IPS DF 6.9 (cell line): ENCODE measurements around the gene KCNJ3.

ENCODE experiments used
- DNase-seq: peaks from one replicate; pipeline ENCODE4 v3.0.0-alpha.2; 2013; ENCODE audit warnings: low read depth, low spot score
- H3K27ac ChIP-seq: one replicate; pipeline ENCODE4 v1.5.1; 2013; ENCODE audit warnings: low read length, control low read depth
- H3K27me3 ChIP-seq: 2 replicates; pipeline ENCODE4 v1.6.1; 2013; ENCODE audit warnings: mild to moderate bottlenecking, low read length; ENCODE audit not compliant: control insufficient read depth, insufficient read depth
- H3K36me3 ChIP-seq: 2 replicates; pipeline ENCODE4 v1.6.1; 2013; ENCODE audit warnings: low read length; ENCODE audit not compliant: control insufficient read depth, insufficient read depth
- H3K4me1 ChIP-seq: 2 replicates; pipeline ENCODE4 v1.6.1; 2013; ENCODE audit warnings: low read length; ENCODE audit not compliant: control insufficient read depth, insufficient read depth
- H3K4me3 ChIP-seq: 2 replicates; pipeline ENCODE4 v1.5.1; 2013; ENCODE audit warnings: mild to moderate bottlenecking, low read length
- H3K9me3 ChIP-seq: 2 replicates; pipeline ENCODE4 v1.6.1; 2013; ENCODE audit warnings: low read length, inconsistent platforms; ENCODE audit not compliant: control insufficient read depth, insufficient read depth
- WGBS: extraction: QIAGEN DNeasy Blood & Tissue Kit; methylation state at CpG from one replicate; pipeline ENCODE4 v1.1.7; 2013; ENCODE audit warnings: mixed read lengths, missing lambda C conversion rate; ENCODE audit not compliant: insufficient read length, insufficient coverage; 5-methylcytosine and 5-hydroxymethylcytosine counted together

Gene KCNJ3

DNA sequence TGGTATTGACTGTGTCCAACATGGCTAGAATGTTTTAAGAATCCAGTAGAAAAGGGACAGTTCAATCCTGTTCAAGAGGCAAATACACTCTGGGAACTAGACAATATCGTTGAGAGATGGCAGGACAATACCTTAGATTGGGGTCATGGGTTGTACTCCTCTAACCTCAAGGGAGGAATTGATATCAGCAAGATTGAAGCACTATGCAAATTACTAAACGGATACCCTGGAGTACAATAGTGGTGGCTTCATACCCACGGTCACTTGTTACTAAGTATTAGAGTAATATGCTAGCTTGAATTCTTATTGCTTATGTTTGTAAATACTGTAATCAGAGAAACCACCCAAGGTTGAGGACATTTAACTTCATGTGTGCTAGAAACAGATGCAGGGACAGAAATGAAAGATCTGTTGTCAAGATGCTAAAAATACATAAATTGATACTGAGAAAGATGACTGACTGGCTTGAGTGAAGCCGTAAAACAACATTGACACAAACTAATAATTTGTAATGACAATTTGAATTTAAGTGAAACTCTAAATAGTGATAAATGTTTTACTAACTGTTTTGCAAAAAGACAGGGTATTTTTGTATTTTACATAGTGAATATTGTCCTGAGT lies 73.3 kb downstream of the KCNJ3 start:
- no peaks in the 10 kb centered on the region for H3K36me3 ChIP-seq
- H3K27me3 ChIP-seq, result no peaks in the 10 kb centered on the region
- WGBS, result no CpG with 5 or more reads among the region's 4 CpGs

GRCh38 chr2:154776825-154777224 lies 78.3 kb downstream of the KCNJ3 start:
- no peak for DNase-seq
- Histone ChIP-seq H3K27ac (no peak overlapping the region), H3K4me3 (no peak overlapping the region), H3K9me3 (no peaks in the 10 kb centered on the region), H3K36me3 (no peaks in the 10 kb centered on the region), H3K4me1 (no peaks in the 10 kb centered on the region), H3K27me3 (no peaks in the 10 kb centered on the region)
- WGBS, result no CpG with 5 or more reads among the region's 4 CpGs

More for the DNA sequence above, 73.3 kb downstream of the KCNJ3 start:
- no peak for DNase-seq
- H3K4me1 ChIP-seq, result no peaks in the 10 kb centered on the region
- H3K4me3 ChIP-seq, result no peak overlapping the region
- H3K27ac ChIP-seq, result no peak overlapping the region
- no peaks in the 10 kb centered on the region for H3K9me3 ChIP-seq

DNA sequence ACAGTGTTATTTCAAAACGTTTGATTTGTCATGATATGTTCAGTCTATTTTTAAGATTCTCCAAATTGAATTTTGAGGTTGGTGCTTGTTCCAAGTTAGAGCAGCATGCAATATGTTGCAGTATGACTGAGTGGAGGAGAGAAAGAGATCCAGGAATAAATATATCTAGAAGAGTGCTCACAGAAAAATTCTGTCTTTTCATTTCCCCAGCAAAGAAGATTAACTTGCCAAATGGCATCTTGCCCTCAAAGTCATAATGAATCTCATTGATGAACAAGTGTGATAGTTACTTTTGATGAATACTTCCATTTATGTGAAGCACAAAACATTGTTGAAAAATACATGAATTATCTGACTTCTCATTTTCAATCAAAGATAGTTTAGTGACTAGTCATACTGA lies 95.9 kb downstream of the KCNJ3 start:
- no peak overlapping the region for H3K27ac ChIP-seq
- H3K4me1 ChIP-seq, result no peaks in the 10 kb centered on the region
- H3K27me3 ChIP-seq, result no peaks in the 10 kb centered on the region
- H3K4me3 ChIP-seq, result no peak overlapping the region
- no peaks in the 10 kb centered on the region for H3K9me3 ChIP-seq
- DNase-seq, result no peak
- no peaks in the 10 kb centered on the region for H3K36me3 ChIP-seq
- WGBS, result no CpG with 5 or more reads among the region's 1 CpG

DNA sequence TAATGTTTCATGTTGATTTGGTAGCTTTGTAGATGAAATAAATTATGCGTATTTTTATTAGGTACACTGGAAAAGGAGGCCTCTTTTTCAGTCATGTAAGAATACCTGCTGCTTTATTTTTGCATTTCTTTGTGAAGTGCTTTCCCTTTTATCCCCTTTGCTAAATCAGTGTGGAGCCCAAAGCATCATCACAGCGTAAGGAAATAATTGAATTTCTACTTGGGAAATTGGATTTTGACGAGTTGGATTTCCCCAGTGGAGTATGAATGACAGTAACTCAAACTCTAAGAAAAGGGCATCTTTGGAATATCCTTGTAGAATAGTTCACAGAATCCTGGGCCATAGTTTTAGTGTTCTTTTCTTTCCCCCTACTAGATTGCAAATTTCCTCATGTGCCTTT lies 97.2 kb downstream of the KCNJ3 start:
- no peaks in the 10 kb centered on the region for H3K27me3 ChIP-seq
- H3K27ac ChIP-seq, result no peak overlapping the region
- DNase-seq, result no peak
- no peak overlapping the region for H3K4me3 ChIP-seq
- no peaks in the 10 kb centered on the region for H3K36me3 ChIP-seq
- H3K9me3 ChIP-seq, result no peaks in the 10 kb centered on the region
- 100% methylated on average over 1 of the region's 3 CpGs for whole genome bisulfite sequencing
- H3K4me1 ChIP-seq, result no peaks in the 10 kb centered on the region

DNA sequence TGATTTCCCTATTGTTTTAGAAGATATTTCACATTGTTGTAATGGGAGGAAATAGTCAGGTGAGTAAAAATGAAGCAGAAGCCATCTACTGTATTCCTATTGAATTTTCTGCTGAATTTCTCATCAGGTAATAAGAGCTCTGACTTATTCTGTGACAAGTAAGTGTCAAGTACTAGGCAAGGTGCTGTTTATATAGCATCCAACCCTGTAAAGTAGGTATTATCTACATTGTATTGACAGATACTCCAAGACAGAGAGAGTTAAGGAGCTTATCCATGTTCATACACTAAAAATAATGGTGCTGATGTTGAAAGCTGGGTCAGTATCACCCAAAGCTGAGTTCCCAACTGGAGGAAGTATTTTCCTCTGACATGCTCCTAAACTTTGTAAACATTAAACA lies 106.0 kb downstream of the KCNJ3 start:
- Histone ChIP-seq H3K27me3 (no peaks in the 10 kb centered on the region; the same call in 1 of the 2 replicates), H3K4me3 (no peak overlapping the region), H3K9me3 (no peaks in the 10 kb centered on the region), H3K27ac (no peak overlapping the region), H3K4me1 (no peaks in the 10 kb centered on the region), H3K36me3 (no peaks in the 10 kb centered on the region)
- no peak for DNase-seq

DNA sequence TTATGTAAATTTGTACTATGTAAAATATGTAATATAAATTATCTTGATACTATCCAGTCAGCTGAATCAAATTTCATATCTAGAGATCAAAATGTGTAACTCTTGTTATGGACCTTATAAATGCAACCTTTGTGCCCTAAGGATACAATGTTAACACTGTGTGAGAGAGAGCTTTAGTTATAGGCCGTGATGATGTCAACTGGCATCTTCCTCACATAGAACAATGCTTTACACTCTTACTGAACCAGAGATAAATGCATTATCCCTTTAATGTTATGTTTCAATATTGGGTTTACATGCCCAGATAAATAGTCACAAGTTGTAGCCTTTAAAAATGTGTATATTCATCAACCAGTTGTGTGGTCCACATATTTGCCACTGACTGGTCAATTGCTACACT lies 115.1 kb downstream of the KCNJ3 start:
- DNase-seq, result no peak
- H3K9me3 ChIP-seq, result no peaks in the 10 kb centered on the region
- no peak overlapping the region for H3K4me3 ChIP-seq
- no peaks in the 10 kb centered on the region for H3K36me3 ChIP-seq
- H3K27ac ChIP-seq, result no peak overlapping the region
- no peaks in the 10 kb centered on the region for H3K27me3 ChIP-seq
- H3K4me1 ChIP-seq, result no peaks in the 10 kb centered on the region
- no CpG with 5 or more reads among the region's 1 CpG for WGBS

- DNase-seq, result no peak
- Histone ChIP-seq H3K4me1 (no peaks in the 10 kb centered on the region), H3K4me3 (no peak overlapping the region), H3K9me3 (no peaks in the 10 kb centered on the region), H3K27me3 (no peaks in the 10 kb centered on the region), H3K36me3 (no peaks in the 10 kb centered on the region), H3K27ac (no peak overlapping the region)
- no CpG with 5 or more reads among the region's 1 CpG for WGBS
Measured at GRCh38 chr2:154814856-154815255, 116.4 kb downstream of the KCNJ3 start.

GRCh38 chr2:154825358-154825757 lies 126.9 kb downstream of the KCNJ3 start:
- Histone ChIP-seq H3K27ac (no peak overlapping the region), H3K27me3 (no peaks in the 10 kb centered on the region), H3K4me1 (no peaks in the 10 kb centered on the region), H3K36me3 (no peaks in the 10 kb centered on the region), H3K4me3 (no peak overlapping the region), H3K9me3 (no peaks in the 10 kb centered on the region)
- DNase-seq, result no peak
- WGBS, result no CpG with 5 or more reads among the region's 2 CpGs

DNA sequence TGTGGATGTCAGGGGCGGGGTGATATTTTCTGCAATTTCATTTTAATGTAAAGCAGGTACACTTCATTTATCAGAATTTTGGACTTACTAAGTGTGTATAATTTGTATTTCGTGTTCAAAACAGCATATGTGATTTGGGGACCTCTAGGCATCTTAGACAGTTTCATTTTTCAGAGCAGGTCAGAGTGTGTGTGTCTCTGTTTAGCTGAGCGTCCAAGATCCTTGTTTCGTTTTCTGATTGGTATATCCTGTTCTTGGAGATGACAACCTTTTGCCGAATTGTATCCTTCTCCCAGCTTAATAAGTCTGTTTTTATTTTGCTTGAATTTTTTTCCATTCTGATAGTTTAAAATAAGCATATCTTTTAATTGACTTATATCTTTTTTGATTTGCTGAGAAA lies 128.3 kb downstream of the KCNJ3 start:
- H3K27me3 ChIP-seq, result no peaks in the 10 kb centered on the region
- H3K4me1 ChIP-seq, result no peaks in the 10 kb centered on the region
- H3K9me3 ChIP-seq, result no peaks in the 10 kb centered on the region
- no peak overlapping the region for H3K4me3 ChIP-seq
- no peak overlapping the region for H3K27ac ChIP-seq
- no CpG with 5 or more reads among the region's 5 CpGs for WGBS
- no peaks in the 10 kb centered on the region for H3K36me3 ChIP-seq
- DNase-seq, result no peak

DNA sequence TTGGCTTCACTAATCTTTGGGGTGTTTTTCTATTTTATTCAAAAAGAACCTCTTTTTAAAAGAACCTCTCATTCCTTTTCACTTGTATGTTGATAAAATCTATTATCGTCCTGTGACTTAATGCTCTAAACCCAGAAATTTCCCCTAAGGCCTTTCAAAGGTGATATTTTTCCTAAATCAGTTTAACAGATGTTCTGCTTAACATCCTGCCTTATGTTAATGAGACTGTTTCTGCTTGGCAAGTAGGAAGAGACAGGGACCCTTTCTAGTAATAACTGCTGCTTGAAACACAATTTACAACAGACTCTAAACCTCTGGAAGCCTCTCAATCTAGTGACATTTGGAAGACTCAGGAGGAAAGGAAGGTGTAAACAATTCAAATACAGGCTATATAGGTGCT lies 128.8 kb downstream of the KCNJ3 start:
- Histone ChIP-seq H3K4me3 (no peak overlapping the region), H3K4me1 (no peaks in the 10 kb centered on the region), H3K27me3 (no peaks in the 10 kb centered on the region), H3K27ac (no peak overlapping the region), H3K36me3 (no peaks in the 10 kb centered on the region), H3K9me3 (no peaks in the 10 kb centered on the region)
- no CpG with 5 or more reads among the region's 1 CpG for WGBS
- DNase-seq, result no peak

- no peak for DNase-seq
- H3K9me3 ChIP-seq, result no peaks in the 10 kb centered on the region
- no peaks in the 10 kb centered on the region for H3K27me3 ChIP-seq
- no peak overlapping the region for H3K27ac ChIP-seq
- no peak overlapping the region for H3K4me3 ChIP-seq
- no peaks in the 10 kb centered on the region for H3K36me3 ChIP-seq
- WGBS, result no CpG with 5 or more reads among the region's 2 CpGs
- H3K4me1 ChIP-seq, result no peaks in the 10 kb centered on the region
Measured at GRCh38 chr2:154832711-154833110, 134.2 kb downstream of the KCNJ3 start.
